Measurements from ENCODE around the gene ZNF578. TPM values are rescaled to one million over a fixed set of nuclear protein-coding genes. Genes with fewer than 3 reads are reported as not detected.
A peak's percentile ranks its signal among the peaks of the same experiment; 100 is the strongest.
"Not testable (repeated sequence)": the region's sequence is repeated elsewhere in the genome, so short reads cannot be mapped to it uniquely, and the experiment has no call there.

The ZNF578 gene
- total RNA-seq, 1 experiment from 2014 or later = not detected

DNA sequence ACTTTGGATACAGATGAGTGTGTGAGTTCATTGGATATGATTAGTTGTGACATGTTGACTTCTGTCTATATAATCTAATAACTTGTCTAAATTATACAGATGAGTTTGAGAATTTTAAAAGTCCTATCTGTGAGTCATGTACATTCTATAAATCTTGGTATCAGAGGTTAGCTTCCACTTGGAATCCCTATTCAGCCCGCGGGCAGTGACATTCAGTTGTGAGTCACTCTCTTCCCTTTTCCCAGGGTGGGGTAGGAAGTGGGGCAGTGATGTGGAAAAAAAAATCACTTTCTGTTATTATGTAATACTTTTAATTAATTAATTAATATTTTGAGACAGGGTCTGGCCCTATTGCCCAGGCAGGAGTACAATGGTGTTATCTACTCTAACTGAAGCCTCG lies 41.2 kb downstream of the ZNF578 start:
- no peaks in the 10 kb centered on the region for H3K9me2 ChIP-seq (replicated peaks; ENCODE audit: low read length)
- no peak overlapping the region for H3K9ac ChIP-seq (ENCODE audit: low read length)
- BruUV-seq (replicated peaks) = no TSS peak
- no peaks in the 10 kb centered on the region for H3K36me3 ChIP-seq (ENCODE audit: low read depth, low read length)
- POLR2A ChIA-PET (ENCODE audit: unreplicated experiment) = no interaction called here
- H3K4me1 ChIP-seq (ENCODE audit: insufficient read depth, low read length) = no peaks in the 10 kb centered on the region
- peaks cover 20% of the 10 kb centered on the region; the same call in 1 of the 2 replicates for H3K9me3 ChIP-seq (ENCODE audit: low read length)
- peak; percentile 74 for DNase-seq
- H3K4me3 ChIP-seq (ENCODE audit: low read length) = no peak overlapping the region
- TF ChIP-seq, protein P1, sequence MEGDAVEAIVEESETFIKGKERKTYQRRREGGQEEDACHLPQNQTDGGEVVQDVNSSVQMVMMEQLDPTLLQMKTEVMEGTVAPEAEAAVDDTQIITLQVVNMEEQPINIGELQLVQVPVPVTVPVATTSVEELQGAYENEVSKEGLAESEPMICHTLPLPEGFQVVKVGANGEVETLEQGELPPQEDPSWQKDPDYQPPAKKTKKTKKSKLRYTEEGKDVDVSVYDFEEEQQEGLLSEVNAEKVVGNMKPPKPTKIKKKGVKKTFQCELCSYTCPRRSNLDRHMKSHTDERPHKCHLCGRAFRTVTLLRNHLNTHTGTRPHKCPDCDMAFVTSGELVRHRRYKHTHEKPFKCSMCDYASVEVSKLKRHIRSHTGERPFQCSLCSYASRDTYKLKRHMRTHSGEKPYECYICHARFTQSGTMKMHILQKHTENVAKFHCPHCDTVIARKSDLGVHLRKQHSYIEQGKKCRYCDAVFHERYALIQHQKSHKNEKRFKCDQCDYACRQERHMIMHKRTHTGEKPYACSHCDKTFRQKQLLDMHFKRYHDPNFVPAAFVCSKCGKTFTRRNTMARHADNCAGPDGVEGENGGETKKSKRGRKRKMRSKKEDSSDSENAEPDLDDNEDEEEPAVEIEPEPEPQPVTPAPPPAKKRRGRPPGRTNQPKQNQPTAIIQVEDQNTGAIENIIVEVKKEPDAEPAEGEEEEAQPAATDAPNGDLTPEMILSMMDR (conservative IDR thresholded peaks at IDR 0.05; ENCODE audit: low read depth, low read length) = no peak
- TF ChIP-seq EZH2 (IDR thresholded peaks at IDR 0.05; ENCODE audit: low read length, unreplicated experiment) (no peak), EZH2phosphoT487 (IDR thresholded peaks at IDR 0.05; ENCODE audit: borderline replicate concordance, low read length) (no peak)
- no peaks in the 10 kb centered on the region for H3K79me2 ChIP-seq (ENCODE audit: low read length)
- peak; percentile 63; the same call in 1 of the 2 replicates for ATAC-seq
- CTCF ChIA-PET = no interaction called here
- H3K27ac ChIP-seq (ENCODE audit: low read length) = no peak overlapping the region
- H2AFZ ChIP-seq (ENCODE audit: low read length) = no peak overlapping the region
- no peaks in the 10 kb centered on the region for H3F3A ChIP-seq (ENCODE audit: low read length, unreplicated experiment)
- no peaks in the 10 kb centered on the region for H3K27me3 ChIP-seq (ENCODE audit: low read length)
- H3K4me2 ChIP-seq (ENCODE audit: low read length) = no peak overlapping the region
- intact Hi-C loops (cut with micrococcal nuclease) = no loop called here
- no peaks in the 10 kb centered on the region for H4K20me1 ChIP-seq (ENCODE audit: low read length)

DNA sequence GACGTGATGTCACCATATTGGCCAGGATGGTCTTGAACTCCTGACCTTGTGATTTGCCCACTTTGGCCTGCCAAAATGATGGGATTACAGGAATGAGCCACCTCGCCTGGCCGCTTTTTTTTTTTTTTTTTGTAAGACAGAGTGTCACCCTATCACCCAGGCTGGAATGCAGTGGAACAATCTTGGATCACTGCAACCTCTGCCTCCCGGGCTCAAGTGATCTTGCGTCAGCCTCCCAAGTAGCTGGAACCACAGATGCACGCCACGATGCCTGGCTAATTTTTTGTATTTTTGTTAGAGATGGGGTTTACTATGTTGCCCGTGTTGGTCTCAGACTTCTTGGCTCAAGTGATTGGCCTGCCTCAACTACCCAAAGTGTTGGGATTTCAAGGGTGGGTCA lies 45.2 kb downstream of the ZNF578 start:
- TF ChIP-seq EZH2phosphoT487 (IDR thresholded peaks at IDR 0.05; ENCODE audit: borderline replicate concordance, low read length) = no peak
- TF ChIP-seq, protein P1 (conservative IDR thresholded peaks at IDR 0.05; ENCODE audit: low read depth, low read length) = no peak
- TF ChIP-seq EZH2 (IDR thresholded peaks at IDR 0.05; ENCODE audit: low read length, unreplicated experiment) = no peak
- no peaks in the 10 kb centered on the region for H3K9me2 ChIP-seq (replicated peaks; ENCODE audit: low read length)
- peaks cover 20% of the 10 kb centered on the region for H3K9me3 ChIP-seq (ENCODE audit: low read length)
- no TSS peak for BruUV-seq (replicated peaks)
- H3K36me3 ChIP-seq (ENCODE audit: low read depth, low read length) = no peaks in the 10 kb centered on the region
- ChIA-PET POLR2A (ENCODE audit: unreplicated experiment) (no interaction called here), CTCF (no interaction called here)
- H3K27me3 ChIP-seq (ENCODE audit: low read length) = no peaks in the 10 kb centered on the region
- H3K27ac ChIP-seq (ENCODE audit: low read length) = no peak overlapping the region
- no peaks in the 10 kb centered on the region for H4K20me1 ChIP-seq (ENCODE audit: low read length)
- H3K79me2 ChIP-seq (ENCODE audit: low read length) = no peaks in the 10 kb centered on the region
- ATAC-seq (no peak), DNase-seq (no peak)
- no peak overlapping the region for H3K4me3 ChIP-seq (ENCODE audit: low read length)
- no peaks in the 10 kb centered on the region for H3F3A ChIP-seq (ENCODE audit: low read length, unreplicated experiment)
- no peak overlapping the region for H3K4me2 ChIP-seq (ENCODE audit: low read length)
- intact Hi-C loops (cut with micrococcal nuclease) = no loop called here
- H2AFZ ChIP-seq (ENCODE audit: low read length) = no peak overlapping the region
- H3K9ac ChIP-seq (ENCODE audit: low read length) = no peak overlapping the region
- no peaks in the 10 kb centered on the region for H3K4me1 ChIP-seq (ENCODE audit: insufficient read depth, low read length)

DNA sequence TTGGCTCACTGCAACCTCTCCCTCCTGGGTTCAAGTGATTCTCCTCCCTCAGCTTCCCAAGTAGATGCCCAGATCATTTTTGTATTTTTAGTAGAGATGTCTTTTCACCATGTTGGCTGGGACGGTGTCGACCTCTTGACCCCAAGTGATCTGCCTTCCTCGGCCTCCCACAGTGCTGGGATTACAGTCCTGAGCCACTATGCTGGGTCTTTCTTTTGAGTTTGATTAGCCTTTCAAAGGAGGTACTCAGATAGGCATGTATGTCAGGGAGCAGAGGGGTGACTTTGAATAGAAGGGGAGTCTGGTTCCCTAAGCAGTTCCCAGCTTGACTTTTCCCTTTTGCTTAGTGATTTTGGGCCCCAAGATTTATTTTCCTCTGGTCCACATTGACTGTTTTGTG lies 47.1 kb downstream of the ZNF578 start:
- POLR2A ChIA-PET (ENCODE audit: unreplicated experiment); H4K20me1 ChIP-seq (ENCODE audit: low read length); ATAC-seq; H3K4me1 ChIP-seq (ENCODE audit: insufficient read depth, low read length); H3K36me3 ChIP-seq (ENCODE audit: low read depth, low read length); intact Hi-C loops (cut with micrococcal nuclease); H3F3A ChIP-seq (ENCODE audit: low read length, unreplicated experiment); H3K4me3 ChIP-seq (ENCODE audit: low read length); DNase-seq; BruUV-seq (replicated peaks); H3K27ac ChIP-seq (ENCODE audit: low read length); H2AFZ ChIP-seq (ENCODE audit: low read length); H3K9ac ChIP-seq (ENCODE audit: low read length); H3K9me2 ChIP-seq (replicated peaks; ENCODE audit: low read length); CTCF ChIA-PET; H3K79me2 ChIP-seq (ENCODE audit: low read length); H3K27me3 ChIP-seq (ENCODE audit: low read length); H3K4me2 ChIP-seq (ENCODE audit: low read length): not testable (repeated sequence)
- peaks cover 24% of the 10 kb centered on the region for H3K9me3 ChIP-seq (ENCODE audit: low read length)

GRCh38 chr19:52500991-52501390 lies 47.6 kb downstream of the ZNF578 start:
- H3K4me1 ChIP-seq (ENCODE audit: insufficient read depth, low read length); H3K36me3 ChIP-seq (ENCODE audit: low read depth, low read length); H2AFZ ChIP-seq (ENCODE audit: low read length); intact Hi-C loops (cut with micrococcal nuclease); BruUV-seq (replicated peaks); POLR2A ChIA-PET (ENCODE audit: unreplicated experiment); ATAC-seq; H3K27me3 ChIP-seq (ENCODE audit: low read length); H4K20me1 ChIP-seq (ENCODE audit: low read length); H3K27ac ChIP-seq (ENCODE audit: low read length); DNase-seq; H3K4me2 ChIP-seq (ENCODE audit: low read length); H3K9ac ChIP-seq (ENCODE audit: low read length); H3K79me2 ChIP-seq (ENCODE audit: low read length); H3F3A ChIP-seq (ENCODE audit: low read length, unreplicated experiment); CTCF ChIA-PET; H3K4me3 ChIP-seq (ENCODE audit: low read length); H3K9me2 ChIP-seq (replicated peaks; ENCODE audit: low read length): not testable (repeated sequence)
- peaks cover 29% of the 10 kb centered on the region for H3K9me3 ChIP-seq (ENCODE audit: low read length)

Data from PC-3 (cell line).